HepG2 (cell line): Measurements from ENCODE around the gene RIMS3. TPM values are rescaled to one million over a fixed set of nuclear protein-coding genes. Genes with fewer than 3 reads are reported as not detected.

Experiments
- ATAC-seq: fragments of 200-7000 bp; cut with Tn5 transposase; 3 replicates; pipeline ENCODE4 v1.9.1; 2020; ENCODE audit warnings: mild to moderate bottlenecking, moderate library complexity
- BruUV-seq: library from RNA; stranded (reverse); fragments of 400-500 nt; replicated peaks from 2 replicates; lab custom pipeline; 2021; lab: Mats Ljungman, UMichigan
- CTCF ChIA-PET: fragments of 300-600 bp; formaldehyde crosslinking; extraction: SDS; loops from one replicate; lab custom pipeline; 2021; ENCODE audit warnings: low total read pairs, inconsistent platforms, low intra/inter-chr PET ratio; lab: Yijun Ruan, JAX
- POLR2A ChIA-PET: fragments of 350-600 bp; sonication (Branson Sonifier 250); formaldehyde crosslinking; loops from one replicate; lab custom pipeline; 2020; ENCODE audit warnings: antibody characterized with exemption, inconsistent platforms; lab: Yijun Ruan, JAX
- DNase-seq: peaks from one replicate; pipeline ENCODE4 v3.0.0-alpha.2; 2015; ENCODE audit warnings: low spot score
- FAIRE-seq: peaks from 3 replicates; lab custom pipeline; 2011; peaks lifted over from hg19 to GRCh38; lab: Jason Lieb, UNC
- H2AFZ ChIP-seq: one replicate; pipeline ENCODE4 v1.6.1; 2011; ENCODE audit warnings: low read length, inconsistent platforms
- H3K27ac ChIP-seq: fragments of 300-600 bp; 3 replicates; pipeline ENCODE4 v1.8.0; 2011; ENCODE audit warnings: mixed run types, mild to moderate bottlenecking, mixed read lengths, low read length, inconsistent platforms; ENCODE audit not compliant: insufficient read depth; ENCODE audit errors: extremely low read length
- H3K27me3 ChIP-seq, 2 experiments: fragments of 200-600 bp in 1 of 2; 2 replicates in 1 of 2; 3 replicates in 1 of 2; pipeline versions ENCODE4 v1.6.0 to v1.8.0; 2011; ENCODE audit warnings: low read length in 2 of 2, mild to moderate bottlenecking in 2 of 2, moderate library complexity in 2 of 2, inconsistent platforms in 1 of 2; ENCODE audit not compliant: insufficient read depth in 2 of 2, control insufficient read depth in 1 of 2
- H3K36me3 ChIP-seq, 2 experiments: fragments of 200-600 bp in 1 of 2; replicated peaks in 1 of 2; 2 replicates in 1 of 2; 3 replicates in 1 of 2; pipeline versions ENCODE4 v1.5.1 to v1.8.0; 2011; ENCODE audit warnings: low read length in 2 of 2, inconsistent platforms in 1 of 2; ENCODE audit not compliant: insufficient read depth in 2 of 2, control insufficient read depth in 1 of 2
- H3K4me1 ChIP-seq: 2 replicates; pipeline ENCODE4 v1.5.1; 2012; ENCODE audit warnings: low read length, inconsistent platforms; ENCODE audit not compliant: insufficient read depth
- H3K4me2 ChIP-seq: 2 replicates; pipeline ENCODE4 v1.6.0; 2011; ENCODE audit warnings: low read depth, low read length, inconsistent platforms
- H3K4me3 ChIP-seq, 3 experiments: fragments of 200-600 bp in 1 of 3; sonication (generic), shearing (Covaris generic) in 1 of 3; replicated peaks in 1 of 3; 2 replicates each; pipeline ENCODE4 v1.5.1; 2011 to 2016; ENCODE audit warnings: low read length in 3 of 3, inconsistent platforms in 2 of 3, low read depth in 2 of 3, mild to moderate bottlenecking in 2 of 3, control low read depth in 1 of 3, mixed read lengths in 1 of 3; ENCODE audit not compliant: insufficient read depth in 1 of 3
- H3K79me2 ChIP-seq: one replicate; pipeline ENCODE4 v1.6.1; 2011; ENCODE audit warnings: low read length, inconsistent platforms; ENCODE audit not compliant: insufficient read depth
- H3K9ac ChIP-seq: 2 replicates; pipeline ENCODE4 v1.6.0; 2011; ENCODE audit warnings: mild to moderate bottlenecking, low read depth, low read length, inconsistent platforms; ENCODE audit not compliant: insufficient read depth
- H3K9me3 ChIP-seq: 2 replicates; pipeline ENCODE4 v1.5.1; 2012; ENCODE audit warnings: mild to moderate bottlenecking, low read length
- H4K20me1 ChIP-seq: 2 replicates; pipeline ENCODE4 v1.6.0; 2011; ENCODE audit warnings: inconsistent platforms, mild to moderate bottlenecking, low read length, moderate library complexity; ENCODE audit not compliant: insufficient read depth
- CERS6 ChIP-seq: sonication (generic); formaldehyde crosslinking; IDR thresholded peaks from 2 replicates; pipeline ENCODE4 v1.5.0; 2020; ENCODE audit warnings: missing genetic modification reagents
- CHD4 ChIP-seq: fragments of 200-600 bp; sonication (generic); IDR thresholded peaks from 2 replicates; pipeline ENCODE4 v1.7.0; 2017; ENCODE audit warnings: mild to moderate bottlenecking, low read length, borderline replicate concordance
- FOXK1 ChIP-seq: sonication (generic); formaldehyde crosslinking; IDR thresholded peaks from 2 replicates; pipeline ENCODE4 v1.4.0; 2020; ENCODE audit warnings: low read depth, missing genetic modification reagents, borderline replicate concordance
- KDM4B ChIP-seq: sonication (generic); formaldehyde crosslinking; IDR thresholded peaks from 2 replicates; pipeline ENCODE4 v1.4.0; 2020; ENCODE audit warnings: missing genetic modification reagents
- NFE2L2 ChIP-seq: fragments of 150-350 bp; IDR thresholded peaks from 2 replicates; pipeline ENCODE4 v1.6.1; 2014; ENCODE audit warnings: low read length
- PTBP1 ChIP-seq: fragments of 200-400 bp; formaldehyde crosslinking; IDR thresholded peaks from 2 replicates; pipeline ENCODE4 v1.6.1; 2018; ENCODE audit warnings: low read length, low read depth; ENCODE audit not compliant: poor library complexity, severe bottlenecking
- TEAD2 ChIP-seq: sonication (generic); formaldehyde crosslinking; IDR thresholded peaks from 2 replicates; pipeline ENCODE4 v1.9.0; 2021; ENCODE audit warnings: missing genetic modification reagents
- WIZ ChIP-seq: sonication (generic); formaldehyde crosslinking; IDR thresholded peaks from 2 replicates; pipeline ENCODE4 v1.5.1; 2020; ENCODE audit warnings: mild to moderate bottlenecking, missing genetic modification reagents
- ZMAT5 ChIP-seq: sonication (generic); formaldehyde crosslinking; IDR thresholded peaks from 2 replicates; pipeline ENCODE4 v1.5.0; 2020; ENCODE audit warnings: mild to moderate bottlenecking, low read depth, missing genetic modification reagents, borderline replicate concordance
- ZNF101 ChIP-seq: sonication (generic); formaldehyde crosslinking; IDR thresholded peaks from 2 replicates; pipeline ENCODE4 v1.4.0; 2020; ENCODE audit warnings: mild to moderate bottlenecking, low read depth, missing genetic modification reagents, borderline replicate concordance
- ZNF121 ChIP-seq: sonication (generic); formaldehyde crosslinking; IDR thresholded peaks from 2 replicates; pipeline ENCODE4 v1.5.0; 2020; ENCODE audit warnings: mild to moderate bottlenecking, missing genetic modification reagents
- ZNF143 ChIP-seq: sonication (generic); formaldehyde crosslinking; IDR thresholded peaks from 2 replicates; pipeline ENCODE4 v1.4.0; 2020; ENCODE audit warnings: missing genetic modification reagents
- ZNF33B ChIP-seq: sonication (generic); formaldehyde crosslinking; IDR thresholded peaks from 2 replicates; pipeline ENCODE4 v1.5.1; 2020; ENCODE audit warnings: mild to moderate bottlenecking, missing genetic modification reagents
- ZNF576 ChIP-seq: sonication (generic); formaldehyde crosslinking; IDR thresholded peaks from 2 replicates; pipeline ENCODE4 v1.4.0; 2020; ENCODE audit warnings: mild to moderate bottlenecking, missing genetic modification reagents
- ZNF577 ChIP-seq: sonication (generic); formaldehyde crosslinking; IDR thresholded peaks from 2 replicates; pipeline ENCODE4 v1.4.0; 2020; ENCODE audit warnings: mild to moderate bottlenecking, low read depth, missing genetic modification reagents, borderline replicate concordance
- ZNF746 ChIP-seq: sonication (generic); formaldehyde crosslinking; IDR thresholded peaks from 2 replicates; pipeline ENCODE4 v1.8.0; 2022; ENCODE audit warnings: mild to moderate bottlenecking, missing genetic modification reagents
- ZNF776 ChIP-seq: sonication (generic); formaldehyde crosslinking; IDR thresholded peaks from 2 replicates; pipeline ENCODE4 v1.4.0; 2020; ENCODE audit warnings: mild to moderate bottlenecking, missing genetic modification reagents
- WGBS: methylation state at CpG from one replicate; pipeline ENCODE4 v1.1.6; 2017; ENCODE audit warnings: low lambda C conversion rate; 5-methylcytosine and 5-hydroxymethylcytosine counted together
- in situ Hi-C: cut with HindIII; loops from 2 replicates; pipeline ENCODE4 v1.10.0; 2017; ENCODE audit warnings: low pct_unique_long_range_greater_than_20kb; ENCODE audit not compliant: extremely low pct_ligation_motif_present
- intact Hi-C: fragments of 100-400 bp; cut with micrococcal nuclease; formaldehyde crosslinking; loops from one replicate; pipeline ENCODE4 v1.10.0; 2022; ENCODE audit not compliant: unreplicated experiment
- polyA plus RNA-seq, 8 experiments: library from polyadenylated mRNA; depleted of rRNA in 3 of 8; stranded (reverse) in 7 of 8; unstranded in 1 of 8; fragments of >200 nt; fragmentation: Illumina TruSeq in 4 of 8; extraction: Trizol in 4 of 8; gene quantifications; 2 replicates each; pipeline versions ENCODE4 v1.2.1 to v1.2.3, GENCODE V29; 2011 to 2016; ENCODE audit warnings: low read depth in 4 of 8, missing spikeins in 1 of 8, mixed read lengths in 1 of 8; ENCODE audit not compliant: insufficient read depth in 1 of 8
- total RNA-seq, 5 experiments: library from RNA; depleted of rRNA; stranded (reverse); fragments of >200 nt; fragmentation: Illumina TruSeq; extraction: Trizol; gene quantifications; 2 replicates each; pipeline ENCODE4 v1.2.3, GENCODE V29; 2016; ENCODE audit warnings: low read depth in 1 of 5

Gene RIMS3
- total and polyA plus RNA-seq, 2 of the 13 experiments (the other 11 are each of a cell fraction or from before 2014, with no cell fraction given): 2.1 to 5.4 TPM

GRCh38 chr1:40592107-40592803 lies 73.2 kb downstream of the RIMS3 start (continued):
- peak; percentile 99 for TF ChIP-seq ZNF576 (CRISPR knock-in tag)

GRCh38 chr1:40588586-40588985 lies 76.9 kb downstream of the RIMS3 start:
- Histone ChIP-seq H3K79me2 (no peaks in the 10 kb centered on the region), H3K27ac (no peak overlapping the region), H3K9me3 (no peaks in the 10 kb centered on the region), H3K27me3 (peaks cover 0 to 8% of the 10 kb centered on the region in 2 experiments; a peak in 2 of 5 replicates), H2AFZ (no peak overlapping the region), H3K4me2 (no peak overlapping the region), H3K4me3 (no peak overlapping the region), H3K36me3 (no peaks in the 10 kb centered on the region), H3K4me1 (no peaks in the 10 kb centered on the region), H4K20me1 (no peaks in the 10 kb centered on the region), H3K9ac (no peak overlapping the region)
- ATAC-seq: no peak
- BruUV-seq: no TSS peak
- FAIRE-seq: no peak
- WGBS: 4% methylated on average over 2 of the region's 2 CpGs
- CTCF ChIA-PET: no interaction called here
- POLR2A ChIA-PET: no interaction called here
- TF ChIP-seq TEAD2 (CRISPR knock-in tag) (no peak), ZNF143 (no peak), ZNF101 (no peak), ZNF577 (CRISPR knock-in tag) (no peak), FOXK1 (CRISPR knock-in tag) (no peak)
- in situ Hi-C loops: no loop called here
- intact Hi-C loops: no loop called here
- DNase-seq: no peak

GRCh38 chr1:40583980-40584379 lies 81.5 kb downstream of the RIMS3 start:
- H3K27me3 ChIP-seq: peaks cover 0 to 25% of the 10 kb centered on the region in 2 experiments; a peak in 2 of 5 replicates
- no peak overlapping the region for H3K4me3 ChIP-seq
- ChIA-PET POLR2A (no interaction called here), CTCF (no interaction called here)
- no peak for FAIRE-seq
- H3K9me3 ChIP-seq: no peaks in the 10 kb centered on the region
- no peaks in the 10 kb centered on the region for H4K20me1 ChIP-seq
- H3K9ac ChIP-seq: no peak overlapping the region
- H2AFZ ChIP-seq: no peak overlapping the region
- no peaks in the 10 kb centered on the region for H3K4me1 ChIP-seq
- no peaks in the 10 kb centered on the region for H3K36me3 ChIP-seq
- WGBS: 21% methylated on average over 6 of the region's 6 CpGs
- in situ Hi-C loops (no loop called here), intact Hi-C loops (no loop called here)
- BruUV-seq: no TSS peak
- no peak overlapping the region for H3K4me2 ChIP-seq
- no peak for DNase-seq
- H3K79me2 ChIP-seq: no peaks in the 10 kb centered on the region
- ATAC-seq: no peak
- H3K27ac ChIP-seq: no peak overlapping the region
- TF ChIP-seq ZNF746 (CRISPR knock-in tag) (no peak), KDM4B (CRISPR knock-in tag) (no peak), ZMAT5 (CRISPR knock-in tag) (no peak), PTBP1 (no peak), ZNF776 (CRISPR knock-in tag) (no peak), WIZ (CRISPR knock-in tag) (no peak), CHD4 (no peak), CERS6 (no peak), ZNF121 (CRISPR knock-in tag) (no peak), ZNF33B (CRISPR knock-in tag) (no peak), NFE2L2 (no peak)
